H1 (cell line): ENCODE data around the gene MX1.

Experiments
- EZH2 ChIP-seq: fragments of 200-600 bp; sonication (generic); IDR thresholded peaks from 2 replicates; pipeline ENCODE4 v1.7.1; 2012; ENCODE audit warnings: low read depth, mild to moderate bottlenecking, moderate library complexity, low read length, inconsistent platforms; ENCODE audit not compliant: severe bottlenecking
- RAD21 ChIP-seq, 2 experiments: IDR thresholded peaks in 1 of 2; conservative IDR thresholded peaks in 1 of 2; 2 replicates each; pipeline ENCODE4 v1.6.1; 2011; ENCODE audit warnings: low read depth in 2 of 2, low read length in 2 of 2, improper control_type of control experiment in 1 of 2, inconsistent platforms in 1 of 2, mild to moderate bottlenecking in 1 of 2, moderate library complexity in 1 of 2
- RXRA ChIP-seq: IDR thresholded peaks from 2 replicates; pipeline ENCODE4 v1.6.1; 2011; ENCODE audit warnings: low read depth, mild to moderate bottlenecking, low read length, moderate library complexity; ENCODE audit not compliant: insufficient read depth
- SP4 ChIP-seq: IDR thresholded peaks from 2 replicates; pipeline ENCODE4 v1.6.1; 2012; ENCODE audit warnings: low read length, inconsistent platforms
- TF ChIP-seq, protein P1 (sequence below), 3 experiments: IDR thresholded peaks; 1 replicate in 2 of 3; 2 replicates in 1 of 3; pipeline versions ENCODE4 v1.5.1 to v1.6.1; 2011; ENCODE audit warnings: low read length in 3 of 3, mild to moderate bottlenecking in 3 of 3, inconsistent platforms in 2 of 3, low read depth in 1 of 3, moderate library complexity in 1 of 3; ENCODE audit not compliant: insufficient read depth in 1 of 3; ENCODE audit errors: control extremely low read depth in 1 of 3

DNA sequence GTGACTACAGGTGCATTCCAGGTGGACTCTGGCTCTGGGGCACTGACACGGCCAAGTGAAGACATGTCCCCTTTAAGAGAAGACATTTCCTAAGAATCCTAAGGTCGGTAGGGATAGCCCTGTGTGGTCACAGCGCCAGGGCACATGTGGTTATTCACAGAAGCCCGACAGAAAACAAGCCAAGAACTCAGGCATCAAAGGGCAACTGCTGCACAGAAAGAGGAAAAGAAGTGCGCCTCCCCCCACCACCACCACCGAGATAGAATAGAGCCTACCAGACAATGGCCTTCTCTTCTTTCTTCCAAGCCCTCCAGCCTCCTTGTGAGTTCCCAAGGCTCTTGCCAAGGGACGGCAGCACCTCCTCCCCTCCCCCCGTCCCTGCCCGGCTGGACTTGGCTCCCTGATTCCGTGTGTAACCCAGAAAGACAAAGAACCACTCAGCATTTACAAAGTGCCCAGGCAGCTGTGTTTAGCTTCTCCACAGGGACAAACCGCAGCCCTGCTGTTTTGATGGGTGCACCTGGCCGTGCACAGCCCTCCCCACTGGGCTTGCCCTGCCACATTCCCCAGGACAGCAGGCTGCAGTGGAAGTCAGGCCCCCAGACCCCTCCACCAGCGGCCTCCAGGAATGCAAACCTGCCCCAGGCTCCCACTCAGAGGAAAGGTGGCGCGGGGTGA, 51.7 kb downstream of the MX1 start:
- TF ChIP-seq RAD21 (IDR thresholded peaks at IDR 0.05 in 1 of 2, conservative IDR thresholded peaks at IDR 0.05 in 1 of 2; ENCODE audit: low read depth in 2 of 2, low read length in 2 of 2) (peak; percentile 1 to 8; a peak in 2 of 4 replicates), RXRA (no peak), EZH2 (no peak), SP4 (no peak)
- TF ChIP-seq, protein P1, sequence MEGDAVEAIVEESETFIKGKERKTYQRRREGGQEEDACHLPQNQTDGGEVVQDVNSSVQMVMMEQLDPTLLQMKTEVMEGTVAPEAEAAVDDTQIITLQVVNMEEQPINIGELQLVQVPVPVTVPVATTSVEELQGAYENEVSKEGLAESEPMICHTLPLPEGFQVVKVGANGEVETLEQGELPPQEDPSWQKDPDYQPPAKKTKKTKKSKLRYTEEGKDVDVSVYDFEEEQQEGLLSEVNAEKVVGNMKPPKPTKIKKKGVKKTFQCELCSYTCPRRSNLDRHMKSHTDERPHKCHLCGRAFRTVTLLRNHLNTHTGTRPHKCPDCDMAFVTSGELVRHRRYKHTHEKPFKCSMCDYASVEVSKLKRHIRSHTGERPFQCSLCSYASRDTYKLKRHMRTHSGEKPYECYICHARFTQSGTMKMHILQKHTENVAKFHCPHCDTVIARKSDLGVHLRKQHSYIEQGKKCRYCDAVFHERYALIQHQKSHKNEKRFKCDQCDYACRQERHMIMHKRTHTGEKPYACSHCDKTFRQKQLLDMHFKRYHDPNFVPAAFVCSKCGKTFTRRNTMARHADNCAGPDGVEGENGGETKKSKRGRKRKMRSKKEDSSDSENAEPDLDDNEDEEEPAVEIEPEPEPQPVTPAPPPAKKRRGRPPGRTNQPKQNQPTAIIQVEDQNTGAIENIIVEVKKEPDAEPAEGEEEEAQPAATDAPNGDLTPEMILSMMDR (IDR thresholded peaks at IDR 0.05; ENCODE audit: control extremely low read depth in 1 of 3, insufficient read depth in 1 of 3, low read depth in 1 of 3, low read length in 3 of 3), result peak in 1 of 3 experiments; percentile 8; a peak in 1 of 4 replicates
